NCI-H2081 (cell line): Measurements from ENCODE around the gene CACNA1A.

Experiments
- DNase-seq, 2 experiments: peaks; one replicate each; lab custom pipeline; 2025; lab: John Stamatoyannopoulos, UW

The CACNA1A gene

DNA sequence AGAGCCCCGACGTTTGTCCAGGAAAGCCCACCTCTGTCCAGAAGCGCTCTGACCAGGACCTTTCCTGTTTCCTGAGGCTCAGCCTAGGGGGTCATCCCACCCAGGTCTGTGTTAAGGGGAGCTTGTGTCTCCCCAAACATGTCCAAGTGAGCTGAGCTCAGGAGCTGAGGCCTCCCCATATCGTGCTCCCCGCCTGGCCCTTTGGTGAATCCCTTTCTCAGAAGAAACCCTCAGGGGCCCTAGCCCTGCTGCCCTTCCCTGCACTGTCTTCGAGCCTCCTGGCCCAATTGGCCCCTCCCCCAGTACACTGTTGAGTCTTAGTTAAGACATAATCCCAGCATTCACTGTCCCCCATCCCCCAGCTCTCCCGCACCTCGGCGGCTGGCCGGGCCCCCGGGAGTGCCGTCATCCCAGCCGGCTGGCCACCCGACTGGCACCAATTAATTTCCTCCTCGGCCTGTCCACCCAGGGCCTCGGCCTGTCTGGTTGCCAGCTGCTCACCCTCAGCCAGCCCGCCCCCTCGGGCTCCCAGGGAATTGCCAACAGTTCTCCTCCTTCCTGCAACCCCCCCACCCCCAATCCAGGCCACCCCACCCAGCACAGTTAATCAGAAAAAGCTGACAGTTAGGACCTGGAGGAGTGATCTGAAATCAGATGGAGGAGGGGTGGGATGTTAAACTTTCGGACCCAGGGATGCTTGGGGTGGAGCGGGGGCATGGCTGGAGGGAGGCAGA, 342.5 kb downstream of the CACNA1A start:
- DNase-seq, result peak in 1 of 2 experiments; percentile 22

DNA sequence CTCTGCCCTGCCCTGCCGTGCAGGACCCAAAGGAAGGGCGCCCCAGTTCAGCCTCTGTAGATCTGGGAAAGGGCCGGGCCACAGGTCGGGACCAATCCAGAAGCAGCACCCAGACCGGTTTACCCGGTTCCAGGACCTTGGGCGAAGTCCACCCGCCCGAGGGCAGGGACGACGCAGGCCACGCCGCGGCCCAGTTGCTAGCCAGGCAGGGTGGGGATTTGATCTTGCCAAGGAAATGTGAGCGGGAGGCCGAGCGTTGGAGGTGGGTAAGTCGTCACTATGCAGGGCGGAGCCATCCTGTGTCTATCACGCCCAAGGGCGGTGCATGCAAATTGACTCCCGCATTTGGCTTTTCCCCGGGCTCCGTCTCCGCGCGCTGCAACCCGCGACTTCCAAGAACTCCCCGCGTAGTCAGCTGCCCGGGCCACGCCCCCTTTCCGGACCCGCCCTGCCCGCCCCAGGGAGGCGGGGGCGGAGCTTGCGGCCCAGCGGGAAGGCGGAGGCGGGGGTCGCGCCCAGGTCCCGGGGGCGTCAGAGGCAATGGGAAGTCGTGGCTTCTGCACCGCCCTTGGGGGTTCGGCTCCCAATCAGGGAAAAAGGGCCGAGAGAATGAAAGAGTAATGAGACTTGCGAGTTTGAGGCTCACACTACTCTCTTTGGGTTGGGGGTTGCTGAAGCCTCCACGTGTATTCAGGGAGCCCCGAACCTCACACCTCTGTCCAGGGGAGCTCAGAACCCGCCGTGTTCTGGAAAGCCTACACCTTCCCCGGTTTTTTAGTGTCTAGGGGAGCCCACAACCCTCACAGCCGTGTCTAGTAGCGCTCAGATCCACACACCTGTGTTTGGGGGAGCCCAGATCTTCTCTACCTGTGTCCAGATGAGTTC, 343.3 kb downstream of the CACNA1A start:
- peak; percentile 86 to 89 for DNase-seq

DNA sequence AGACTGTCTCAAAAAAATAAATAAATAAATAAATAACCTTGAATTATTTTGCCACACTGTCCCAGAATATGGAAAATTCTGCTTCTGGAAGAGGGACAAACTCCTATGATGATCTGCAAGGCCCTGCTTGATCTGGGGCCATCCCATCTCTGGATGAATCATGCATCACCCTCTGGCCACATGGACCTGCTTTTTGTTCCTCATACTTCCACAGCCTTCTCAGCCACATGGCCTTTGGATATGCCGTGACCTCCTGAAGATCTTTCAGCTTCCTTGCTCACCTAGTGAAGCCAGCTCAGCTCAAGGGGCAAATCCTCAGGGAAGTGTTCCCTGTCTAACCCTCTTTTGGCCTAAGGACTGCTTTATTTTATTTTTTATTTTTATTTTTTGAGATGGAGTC, 345.7 kb downstream of the CACNA1A start:
- no peak for DNase-seq

- no peak for DNase-seq
Measured at GRCh38 chr19:13159713-13160112, 346.6 kb downstream of the CACNA1A start.
